ENCODE measurements around the gene DOCK1. TPM values are rescaled to one million over a fixed set of nuclear protein-coding genes. Genes with fewer than 3 reads are reported as not detected.

The DOCK1 gene
- total RNA-seq, 2 experiments from 2014 or later = 0.22 to 0.29 TPM

DNA sequence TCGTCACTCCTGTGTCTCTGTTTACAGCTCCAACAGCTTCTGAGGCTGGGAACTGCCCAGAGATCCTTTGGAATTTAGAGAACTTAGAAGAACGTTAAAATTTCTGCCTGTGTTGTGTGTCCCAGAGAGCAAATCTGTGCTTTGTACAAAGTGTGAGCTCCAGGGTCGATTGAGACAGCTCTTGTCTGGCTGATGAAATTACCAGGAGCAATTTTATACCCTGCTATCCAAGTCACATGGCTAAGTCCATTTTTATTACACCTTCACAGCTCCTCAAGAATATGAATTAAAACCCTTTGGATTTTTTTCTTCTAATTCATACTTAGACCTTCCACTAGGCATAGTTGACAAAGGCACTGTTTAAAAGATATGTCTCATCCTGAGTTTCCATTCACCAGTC lies 337.7 kb downstream of the DOCK1 start:
- POLR2A ChIA-PET = no interaction called here
- H3K4me1 Mint-ChIP-seq (ENCODE audit: low read depth) = no peaks in the 10 kb centered on the region
- H3K27ac Mint-ChIP-seq = no peak overlapping the region
- no peaks in the 10 kb centered on the region for H3K27me3 Mint-ChIP-seq
- no peaks in the 10 kb centered on the region for H3K9me3 Mint-ChIP-seq
- H3K36me3 Mint-ChIP-seq = no peaks in the 10 kb centered on the region
- H3K4me3 Mint-ChIP-seq = no peak overlapping the region
- CTCF ChIA-PET = interaction anchor here (0.7 to 1.1 kb wide), 2 partner anchors 16 to 611 kb away, joined by 3 to 4 read pairs; no protein-coding TSS in a partner anchor
- no peak for DNase-seq
- intact Hi-C loops (cut with micrococcal nuclease) = no loop called here

DNA sequence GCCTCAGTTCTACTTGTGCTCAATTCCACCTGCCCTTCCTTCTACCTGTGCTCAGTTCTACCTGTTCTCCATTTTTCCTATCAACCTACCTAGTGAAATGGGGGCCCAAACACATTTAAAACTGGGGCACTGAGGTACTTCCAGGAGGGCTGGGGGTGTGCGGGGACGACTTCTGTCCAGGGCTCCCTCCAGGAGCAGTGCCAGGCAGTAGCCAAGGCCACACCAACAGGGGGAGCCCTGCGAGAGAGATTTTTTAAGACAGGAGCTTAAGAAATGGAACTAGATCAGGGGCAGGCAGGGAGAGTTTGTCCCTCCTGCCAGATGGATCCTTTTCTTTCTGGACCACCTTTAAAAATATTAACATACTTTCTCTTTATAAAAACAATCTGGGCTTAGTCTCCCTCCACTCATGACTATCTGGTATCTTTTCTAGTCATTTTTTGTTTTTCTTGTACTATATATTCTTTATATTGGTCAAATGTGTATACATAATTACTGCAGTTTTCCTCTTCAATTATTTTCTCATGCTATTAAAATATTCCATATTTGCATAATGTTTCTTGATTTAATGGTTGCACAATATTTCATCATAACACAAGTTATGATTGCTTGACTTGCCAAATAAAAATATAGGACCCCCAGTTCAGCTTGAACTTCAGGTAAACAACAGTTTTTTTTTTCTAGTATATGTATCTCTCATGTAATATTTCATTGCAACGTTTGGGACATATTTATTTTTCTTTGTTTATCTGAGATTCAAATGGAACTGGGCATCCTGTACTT lies 338.5 kb downstream of the DOCK1 start:
- intact Hi-C loops (cut with micrococcal nuclease) = no loop called here

DNA sequence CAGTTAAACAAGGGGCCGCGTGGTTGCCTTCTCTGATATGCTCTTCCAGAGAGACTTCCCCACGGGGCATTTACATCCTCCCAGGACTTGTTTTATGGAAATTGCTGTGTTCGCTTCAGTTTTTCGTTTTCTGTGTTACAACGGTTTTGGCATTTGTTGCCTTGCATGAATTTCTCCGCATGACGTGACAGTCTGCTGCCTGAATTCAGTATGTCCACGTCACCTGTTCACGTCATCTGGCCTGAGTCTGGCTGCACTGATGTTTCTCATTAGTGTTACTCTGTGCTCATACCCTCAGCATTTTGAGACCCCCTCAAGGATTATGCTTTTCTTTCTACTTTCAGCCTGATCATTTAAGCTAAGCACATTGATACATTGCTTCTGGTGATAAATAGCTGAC lies 340.2 kb downstream of the DOCK1 start:
- CTCF ChIA-PET = no interaction called here
- no peak overlapping the region for H3K4me3 Mint-ChIP-seq
- H3K4me1 Mint-ChIP-seq (ENCODE audit: low read depth) = no peaks in the 10 kb centered on the region
- POLR2A ChIA-PET = no interaction called here
- peaks cover 2% of the 10 kb centered on the region for H3K9me3 Mint-ChIP-seq
- H3K27ac Mint-ChIP-seq = no peak overlapping the region
- peaks cover 3% of the 10 kb centered on the region for H3K27me3 Mint-ChIP-seq
- DNase-seq = no peak
- intact Hi-C loops (cut with micrococcal nuclease) = no loop called here
- H3K36me3 Mint-ChIP-seq = no peaks in the 10 kb centered on the region

More for the DNA sequence above, 338.5 kb downstream of the DOCK1 start:
- ChIA-PET POLR2A (no interaction called here), CTCF (interaction anchor here (1.1 kb wide), 1 partner anchor 611 kb away, joined by 4 read pairs; no protein-coding TSS in a partner anchor)
- H3K4me1 Mint-ChIP-seq (ENCODE audit: low read depth) = no peaks in the 10 kb centered on the region
- no peaks in the 10 kb centered on the region for H3K27me3 Mint-ChIP-seq
- no peaks in the 10 kb centered on the region for H3K9me3 Mint-ChIP-seq
- no peak overlapping the region for H3K4me3 Mint-ChIP-seq
- H3K27ac Mint-ChIP-seq = no peak overlapping the region
- no peaks in the 10 kb centered on the region for H3K36me3 Mint-ChIP-seq
- peak; percentile 45 for DNase-seq

DNA sequence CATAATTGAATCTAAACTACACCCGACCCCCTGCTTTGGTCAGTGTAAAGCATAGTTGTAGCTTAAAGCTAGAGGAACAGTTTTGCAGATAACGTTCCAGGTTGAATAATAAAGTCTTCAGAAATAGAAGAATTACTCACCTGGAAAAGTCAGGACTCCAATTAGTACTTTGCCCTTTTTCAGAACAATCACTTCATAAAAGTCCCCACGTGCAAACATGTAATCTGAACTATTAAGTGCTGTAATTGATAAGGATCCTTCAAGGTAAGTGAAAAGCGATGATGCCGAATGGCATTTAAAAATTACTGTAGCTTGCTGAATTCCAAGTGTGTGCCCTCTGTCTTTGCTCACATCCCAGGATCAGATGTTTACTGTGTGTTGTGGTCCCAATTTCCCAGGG lies 344.8 kb downstream of the DOCK1 start:
- DNase-seq = no peak
- Mint-ChIP-seq H3K36me3 (no peaks in the 10 kb centered on the region), H3K9me3 (peaks cover 2% of the 10 kb centered on the region), H3K4me3 (no peak overlapping the region), H3K4me1 (ENCODE audit: low read depth) (peaks cover 11% of the 10 kb centered on the region), H3K27ac (no peak overlapping the region), H3K27me3 (peaks cover 3% of the 10 kb centered on the region)
- ChIA-PET CTCF (no interaction called here), POLR2A (no interaction called here)
- intact Hi-C loops (cut with micrococcal nuclease) = no loop called here

DNA sequence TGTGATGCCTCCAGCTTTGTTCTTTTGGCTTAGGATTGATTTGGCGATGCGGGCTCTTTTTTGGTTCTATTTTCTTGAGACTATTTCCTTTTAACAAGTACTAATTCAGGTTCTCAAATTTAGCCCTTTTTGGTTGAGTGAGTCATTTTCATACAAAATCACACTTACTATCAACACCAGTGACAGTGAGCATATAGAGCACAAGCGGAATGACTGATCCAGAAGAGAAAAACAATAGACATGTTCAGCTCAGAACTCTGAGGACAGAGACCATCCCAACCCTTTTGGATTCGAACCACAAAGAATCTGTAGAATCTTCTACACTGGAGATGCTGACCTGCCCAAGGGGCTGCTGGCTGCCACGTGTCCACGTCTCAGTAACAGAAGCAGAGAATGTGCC lies 347.6 kb downstream of the DOCK1 start:
- peaks cover 3% of the 10 kb centered on the region for H3K27me3 Mint-ChIP-seq
- H3K4me1 Mint-ChIP-seq (ENCODE audit: low read depth) = peaks cover 11% of the 10 kb centered on the region
- no peak overlapping the region for H3K27ac Mint-ChIP-seq
- H3K9me3 Mint-ChIP-seq = peaks cover 2% of the 10 kb centered on the region
- intact Hi-C loops (cut with micrococcal nuclease) = no loop called here
- ChIA-PET POLR2A (no interaction called here), CTCF (no interaction called here)
- no peaks in the 10 kb centered on the region for H3K36me3 Mint-ChIP-seq
- H3K4me3 Mint-ChIP-seq = no peak overlapping the region
- DNase-seq = no peak

DNA sequence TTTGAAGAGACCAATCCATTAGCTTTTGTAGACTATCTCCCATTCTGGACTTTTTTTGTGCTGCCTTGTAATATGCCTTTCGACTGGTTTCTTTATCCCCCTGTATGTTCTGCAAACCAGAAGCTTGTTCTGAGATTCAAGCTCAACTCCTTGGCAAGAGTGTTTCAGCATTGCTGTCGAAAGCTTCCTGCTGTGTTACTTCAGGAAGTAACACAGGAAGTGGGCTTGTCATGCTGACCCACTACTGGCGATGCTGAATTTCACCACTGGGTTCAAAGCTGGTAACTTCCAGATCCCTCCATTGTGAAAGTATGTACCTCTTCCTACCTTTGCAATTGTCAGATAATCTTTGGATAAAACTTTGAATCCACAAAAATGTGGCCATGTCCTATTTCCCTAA lies 349.0 kb downstream of the DOCK1 start:
- Mint-ChIP-seq H3K27me3 (peaks cover 3% of the 10 kb centered on the region), H3K4me1 (ENCODE audit: low read depth) (peaks cover 11% of the 10 kb centered on the region), H3K9me3 (peaks cover 2% of the 10 kb centered on the region), H3K27ac (no peak overlapping the region), H3K4me3 (no peak overlapping the region), H3K36me3 (no peaks in the 10 kb centered on the region)
- POLR2A ChIA-PET = no interaction called here
- CTCF ChIA-PET = no interaction called here
- intact Hi-C loops (cut with micrococcal nuclease) = no loop called here
- DNase-seq = no peak

DNA sequence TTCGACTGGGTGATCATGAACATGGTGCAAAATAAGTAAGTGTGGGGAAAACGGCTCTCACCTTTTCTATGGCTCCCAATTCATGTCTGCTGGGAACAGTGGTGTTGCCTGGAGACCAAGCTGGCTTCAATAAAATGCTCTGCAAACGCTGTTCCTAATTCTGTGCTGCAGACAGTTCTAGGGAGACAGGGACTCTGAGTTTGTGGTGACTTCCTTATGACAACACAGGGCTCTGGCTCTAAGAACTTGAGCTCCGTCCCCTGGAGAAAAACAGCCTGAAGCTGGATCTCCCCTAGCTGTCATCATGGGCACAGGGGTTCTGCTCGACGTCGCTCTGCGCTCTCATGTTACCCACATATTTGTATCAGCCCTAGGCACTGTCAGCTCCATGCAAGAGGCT lies 352.2 kb downstream of the DOCK1 start:
- no peak for DNase-seq
- no peak overlapping the region for H3K27ac Mint-ChIP-seq
- H3K36me3 Mint-ChIP-seq = no peaks in the 10 kb centered on the region
- H3K9me3 Mint-ChIP-seq = peaks cover 14% of the 10 kb centered on the region
- peaks cover 11% of the 10 kb centered on the region for H3K4me1 Mint-ChIP-seq (ENCODE audit: low read depth)
- H3K27me3 Mint-ChIP-seq = no peaks in the 10 kb centered on the region
- ChIA-PET POLR2A (no interaction called here), CTCF (no interaction called here)
- H3K4me3 Mint-ChIP-seq = no peak overlapping the region
- intact Hi-C loops (cut with micrococcal nuclease) = no loop called here

DNA sequence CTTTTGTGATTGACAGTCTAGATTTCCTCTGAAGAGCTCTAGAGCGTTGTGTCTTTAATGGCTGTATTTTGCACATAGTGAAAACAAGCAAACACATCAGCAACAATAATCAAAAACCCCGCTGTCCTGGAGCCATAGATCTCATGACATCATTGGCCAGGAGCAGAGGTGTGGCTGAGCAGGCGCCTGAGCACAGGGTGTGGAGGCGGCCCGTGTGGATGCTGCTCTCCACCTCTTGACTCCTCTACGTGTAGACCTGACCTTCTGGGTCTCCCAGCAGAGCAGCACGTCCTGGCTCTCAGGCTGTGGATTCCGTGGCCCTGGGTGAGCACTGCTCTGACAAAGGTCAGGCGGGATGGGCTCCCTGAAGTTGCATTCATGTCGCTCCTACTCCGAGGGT lies 354.1 kb downstream of the DOCK1 start:
- Mint-ChIP-seq H3K4me3 (no peak overlapping the region), H3K9me3 (peaks cover 14% of the 10 kb centered on the region), H3K27ac (no peak overlapping the region), H3K27me3 (no peaks in the 10 kb centered on the region), H3K36me3 (no peaks in the 10 kb centered on the region), H3K4me1 (ENCODE audit: low read depth) (peaks cover 5% of the 10 kb centered on the region)
- CTCF ChIA-PET = interaction anchor here (0.6 kb wide), 1 partner anchor 17 kb away, joined by 3 read pairs; no protein-coding TSS in a partner anchor
- DNase-seq = no peak
- intact Hi-C loops (cut with micrococcal nuclease) = no loop called here
- POLR2A ChIA-PET = no interaction called here

DNA sequence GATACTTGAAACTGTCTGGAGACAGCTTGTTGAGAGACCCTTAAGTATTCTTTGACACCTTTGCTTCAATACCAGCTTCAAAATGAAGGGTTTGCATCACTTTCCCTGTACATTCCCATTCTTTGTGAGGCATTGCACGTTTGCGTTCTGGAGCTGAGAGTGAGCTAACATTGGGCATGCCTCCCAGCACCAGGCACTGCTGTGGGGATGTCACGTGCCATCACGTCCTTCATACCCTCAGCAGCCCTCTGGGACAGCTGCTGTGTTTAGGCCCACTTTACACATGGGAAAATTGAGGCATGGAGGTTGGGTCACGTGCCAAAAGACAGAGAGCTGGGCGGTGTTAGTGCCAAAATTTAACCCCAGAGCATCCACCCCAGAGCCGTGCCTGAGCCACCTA lies 357.4 kb downstream of the DOCK1 start:
- intact Hi-C loops (cut with micrococcal nuclease) = no loop called here
- Mint-ChIP-seq H3K36me3 (no peaks in the 10 kb centered on the region), H3K27ac (no peak overlapping the region), H3K4me3 (no peak overlapping the region), H3K9me3 (peaks cover 14% of the 10 kb centered on the region), H3K4me1 (ENCODE audit: low read depth) (no peaks in the 10 kb centered on the region), H3K27me3 (no peaks in the 10 kb centered on the region)
- ChIA-PET POLR2A (no interaction called here), CTCF (no interaction called here)
- DNase-seq = no peak

DNA sequence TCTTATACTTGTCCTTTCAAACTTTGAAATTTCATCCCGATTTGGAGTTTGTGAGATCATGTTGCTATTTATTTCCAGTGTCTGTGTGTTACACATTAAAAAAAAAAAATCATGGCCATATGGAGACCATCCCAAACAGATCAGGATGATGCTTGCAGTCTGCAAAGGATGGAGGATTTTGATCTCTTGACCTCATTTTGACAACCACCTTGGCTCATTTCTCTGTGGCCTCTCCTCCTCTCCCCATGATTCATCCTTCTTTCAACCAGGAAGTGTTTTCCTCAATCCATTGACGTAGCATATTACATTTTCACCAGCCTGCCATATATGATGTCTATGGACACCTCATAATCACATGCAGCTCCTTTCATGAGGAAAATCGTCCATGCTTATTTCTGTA lies 360.1 kb downstream of the DOCK1 start:
- Mint-ChIP-seq H3K27ac (no peak overlapping the region), H3K9me3 (peaks cover 10% of the 10 kb centered on the region)
- POLR2A ChIA-PET = no interaction called here

DNA sequence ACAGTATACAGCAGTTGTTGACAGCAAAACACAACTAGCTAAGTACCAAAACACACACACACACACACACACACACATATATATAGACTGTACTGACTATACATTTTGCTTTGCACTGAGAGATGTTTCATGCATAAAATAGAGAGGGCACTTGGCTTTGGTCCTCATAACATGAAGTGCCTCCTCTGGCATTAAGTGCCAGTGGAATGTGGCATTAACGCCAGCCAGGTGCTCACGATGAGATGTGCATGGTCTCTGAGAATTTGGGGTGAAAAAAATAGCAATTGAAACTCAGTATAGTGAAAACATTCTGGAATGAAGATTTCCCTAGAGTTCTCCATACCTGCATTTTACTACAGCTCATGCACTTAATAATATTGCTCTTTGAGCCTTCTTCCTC lies 361.2 kb downstream of the DOCK1 start:
- no peak overlapping the region for H3K4me3 Mint-ChIP-seq
- H3K36me3 Mint-ChIP-seq = no peaks in the 10 kb centered on the region
- H3K9me3 Mint-ChIP-seq = no peaks in the 10 kb centered on the region
- H3K27ac Mint-ChIP-seq = no peak overlapping the region
- CTCF ChIA-PET = no interaction called here
- no peaks in the 10 kb centered on the region for H3K4me1 Mint-ChIP-seq (ENCODE audit: low read depth)
- H3K27me3 Mint-ChIP-seq = peaks cover 3% of the 10 kb centered on the region
- intact Hi-C loops (cut with micrococcal nuclease) = no loop called here
- POLR2A ChIA-PET = no interaction called here
- no peak for DNase-seq

More for the DNA sequence above, 360.1 kb downstream of the DOCK1 start:
- no peak for DNase-seq
- Mint-ChIP-seq H3K4me1 (ENCODE audit: low read depth) (no peaks in the 10 kb centered on the region), H3K4me3 (no peak overlapping the region), H3K27me3 (no peaks in the 10 kb centered on the region), H3K36me3 (no peaks in the 10 kb centered on the region)
- CTCF ChIA-PET = no interaction called here
- intact Hi-C loops (cut with micrococcal nuclease) = no loop called here

DNA sequence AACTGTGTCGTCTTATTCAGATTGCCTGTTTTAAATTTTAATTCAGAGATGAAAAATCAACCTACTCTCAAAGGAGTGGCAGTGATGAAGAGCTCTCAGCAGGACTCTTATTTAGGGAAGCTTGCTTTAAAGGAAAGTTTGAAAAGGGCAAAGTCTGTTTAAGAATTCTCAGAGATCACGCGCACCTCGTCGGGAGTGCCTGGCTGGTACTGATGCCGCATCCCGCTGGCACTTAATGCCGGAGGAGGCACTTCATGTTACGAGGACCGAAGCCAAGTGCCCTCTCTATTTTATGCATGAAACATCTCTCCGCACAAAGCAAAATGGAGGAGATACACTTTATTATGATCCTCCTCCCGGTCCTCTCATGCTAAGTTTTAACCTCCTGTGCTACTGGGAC lies 362.2 kb downstream of the DOCK1 start:
- Mint-ChIP-seq H3K27ac (no peak overlapping the region), H3K36me3 (no peaks in the 10 kb centered on the region), H3K4me1 (ENCODE audit: low read depth) (no peaks in the 10 kb centered on the region), H3K9me3 (no peaks in the 10 kb centered on the region), H3K27me3 (peaks cover 3% of the 10 kb centered on the region), H3K4me3 (no peak overlapping the region)
- POLR2A ChIA-PET = no interaction called here
- CTCF ChIA-PET = no interaction called here
- DNase-seq = no peak
- intact Hi-C loops (cut with micrococcal nuclease) = no loop called here

DNA sequence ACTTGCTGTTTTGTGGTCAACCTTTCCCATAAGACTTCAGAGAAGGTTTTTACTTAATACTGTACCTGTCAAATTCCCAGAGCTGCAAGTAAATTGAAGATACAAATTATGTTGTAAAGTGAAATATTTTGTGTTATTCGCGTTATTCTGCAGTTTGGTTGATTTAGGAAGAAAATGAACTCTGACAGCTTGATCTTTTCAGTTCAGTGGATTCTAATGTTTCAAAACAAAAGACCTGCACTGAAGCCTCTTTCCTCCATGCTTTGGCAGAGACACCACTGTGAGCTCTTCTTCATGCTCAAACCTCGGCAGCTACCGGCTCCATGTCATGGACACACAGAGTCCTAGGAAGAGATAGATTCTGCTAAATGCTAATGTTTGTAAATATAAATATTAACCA lies 366.8 kb downstream of the DOCK1 start:
- no peak for DNase-seq
- H3K36me3 Mint-ChIP-seq = no peaks in the 10 kb centered on the region
- H3K27ac Mint-ChIP-seq = no peak overlapping the region
- CTCF ChIA-PET = no interaction called here
- no peaks in the 10 kb centered on the region for H3K4me1 Mint-ChIP-seq (ENCODE audit: low read depth)
- no peak overlapping the region for H3K4me3 Mint-ChIP-seq
- intact Hi-C loops (cut with micrococcal nuclease) = no loop called here
- H3K27me3 Mint-ChIP-seq = peaks cover 5% of the 10 kb centered on the region
- no peaks in the 10 kb centered on the region for H3K9me3 Mint-ChIP-seq
- POLR2A ChIA-PET = no interaction called here
